ENCODE results near the gene ESPL1. TPM values are rescaled to one million over a fixed set of nuclear protein-coding genes. Genes with fewer than 3 reads are reported as not detected.

ESPL1 gene
- total RNA-seq (2022) (9.8 and 12.1 TPM in 2 replicates), Bru-seq, nascent RNA (percentile 40 among the genes with signal in this experiment), BruChase-seq, experiment 1, labeled RNA remaining after a 6-hour chase (percentile 41 among the genes with signal in this experiment), BruChase-seq, experiment 2, labeled RNA remaining after a 2-hour chase (percentile 44 among the genes with signal in this experiment)
- long read RNA-seq, full-length matches to known transcripts = 6 of 18 reads
- long read RNA-seq, partial matches to known transcripts = 10 of 18 reads
- long read RNA-seq, other reads (novel, unspliced or antisense) = 2 of 18 reads

DNA sequence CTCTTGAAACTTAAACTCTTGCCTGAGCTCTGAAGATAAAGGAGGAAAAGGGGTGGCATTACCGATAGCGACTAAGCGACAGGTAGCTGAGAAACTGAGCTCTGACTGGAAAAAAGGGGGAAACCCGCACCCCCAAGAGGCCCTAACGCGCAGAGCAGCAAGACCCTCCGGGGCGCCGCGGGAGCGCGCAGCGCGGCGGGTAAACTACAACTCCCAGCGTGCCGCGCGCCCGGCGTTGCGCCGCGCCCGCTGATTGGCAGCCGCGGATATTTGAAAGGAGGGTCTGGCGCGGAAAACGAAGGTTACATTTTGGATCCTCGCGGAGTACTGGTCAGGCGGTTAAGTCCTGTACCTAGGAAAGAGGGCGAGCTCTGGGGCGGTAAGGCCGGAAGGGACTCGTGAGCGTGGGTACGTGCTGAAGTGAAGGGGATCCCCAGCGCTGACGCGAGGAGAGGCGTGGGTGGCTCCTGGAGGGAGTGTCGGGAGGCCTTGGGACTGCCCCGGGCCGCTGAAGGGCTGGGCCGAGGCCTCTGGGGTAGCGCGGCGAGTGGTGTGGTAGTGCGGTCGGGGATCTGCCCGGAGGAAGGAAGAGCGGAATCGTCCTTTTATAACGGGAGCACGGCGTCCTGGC lies at the start of gene ESPL1:
Gene ESPL1, plus strand, starts transcription at position 301 of the 631 bp plus-strand sequence. CDS start 468 bp downstream, outside the sequence.
- no peaks in the 10 kb centered on the region for H3K36me3 Mint-ChIP-seq (ENCODE audit: insufficient read depth, unreplicated experiment)
- peaks cover 15% of the 10 kb centered on the region for H3K4me1 Mint-ChIP-seq (ENCODE audit: insufficient read depth, unreplicated experiment)
- peak; percentile 71 for DNase-seq (ENCODE audit: unreplicated experiment)
- H3K4me3 Mint-ChIP-seq (ENCODE audit: unreplicated experiment) = peak within 1 kb of the TSS; percentile 90
- H3K27me3 Mint-ChIP-seq (ENCODE audit: insufficient read depth, unreplicated experiment) = no peaks in the 10 kb centered on the region
- peak within 1 kb of the TSS; percentile 76 for H3K27ac Mint-ChIP-seq (ENCODE audit: low read depth, unreplicated experiment)
- TF ChIP-seq CTCF (IDR thresholded peaks at IDR 0.05; ENCODE audit: unreplicated experiment) = no peak
- CTCF ChIA-PET = interaction anchor here (0.6 to 6.6 kb wide), 11 partner anchors 15 to 108 kb away, joined by 3 to 42 read pairs (median 4); partner anchors contain the start of gene MYG1
- POLR2A ChIA-PET = interaction anchor here (0.6 to 3.9 kb wide), 16 partner anchors 12 to 261 kb away, joined by 3 to 20 read pairs (median 4); partner anchors contain the start of genes CSAD, MYG1, PFDN5 and SPRYD3
- BruUV-seq (replicated peaks) = no TSS peak
- intact Hi-C loops (cut with micrococcal nuclease) = loop anchor here (5.0 kb wide), 1 partner anchor 56 kb away; no protein-coding TSS in a partner anchor
- no peaks in the 10 kb centered on the region for H3K9me3 Mint-ChIP-seq (ENCODE audit: unreplicated experiment)

DNA sequence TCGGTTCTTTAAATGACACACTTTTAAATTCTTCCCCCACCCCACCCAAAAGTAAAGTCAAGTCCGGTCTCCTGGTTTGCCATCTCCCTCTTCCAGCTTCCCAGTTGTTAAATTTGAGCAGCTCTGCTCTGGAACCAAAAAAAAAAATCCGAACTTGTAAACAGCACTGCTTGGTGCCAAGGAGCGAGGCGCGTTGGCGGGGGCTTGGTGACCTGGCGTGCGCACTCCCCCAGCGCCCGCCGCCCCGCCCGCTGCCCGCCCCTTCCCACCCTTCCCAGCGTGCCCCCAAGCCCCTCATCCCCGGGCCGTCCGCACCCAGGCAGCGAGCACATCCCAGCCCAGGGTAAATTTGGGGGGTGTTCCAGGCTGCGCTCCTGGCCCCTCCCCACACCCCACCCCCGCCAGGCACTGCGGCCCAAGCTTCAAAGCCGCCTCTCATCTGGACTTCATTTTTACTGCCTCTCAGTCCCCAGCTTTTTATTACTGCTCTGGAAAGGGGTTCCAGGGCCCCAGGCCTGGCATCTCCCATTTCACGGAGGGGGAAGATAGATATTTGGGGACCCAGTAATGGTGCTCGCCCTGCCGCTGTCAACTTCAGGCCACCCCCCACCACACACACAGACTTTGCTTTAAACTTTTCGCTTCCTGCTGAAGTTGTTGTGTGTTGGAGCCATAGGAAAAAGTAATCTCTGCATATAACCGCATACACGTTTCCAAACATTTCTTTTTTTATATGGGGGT lies 49.4 kb upstream of the ESPL1 start:
- BruUV-seq (replicated peaks) = no TSS peak
- POLR2A ChIA-PET = interaction anchor here (0.5 to 4.9 kb wide), 13 partner anchors 9 to 161 kb away, joined by 3 to 43 read pairs (median 4); partner anchors contain the start of genes CSAD, ESPL1, MYG1 and PFDN5
- TF ChIP-seq CTCF (IDR thresholded peaks at IDR 0.05; ENCODE audit: unreplicated experiment) = no peak
- CTCF ChIA-PET = interaction anchor here (0.6 to 9.3 kb wide), 13 partner anchors 33 to 238 kb away, joined by 3 to 275 read pairs (median 4); partner anchors contain the start of gene PFDN5
- peaks cover 23% of the 10 kb centered on the region for H3K36me3 Mint-ChIP-seq (ENCODE audit: insufficient read depth, unreplicated experiment)
- no peaks in the 10 kb centered on the region for H3K27me3 Mint-ChIP-seq (ENCODE audit: insufficient read depth, unreplicated experiment)
- H3K27ac Mint-ChIP-seq (ENCODE audit: low read depth, unreplicated experiment) = peak overlapping the region; percentile 7
- peaks cover 48% of the 10 kb centered on the region for H3K4me1 Mint-ChIP-seq (ENCODE audit: insufficient read depth, unreplicated experiment)
- no peak for DNase-seq (ENCODE audit: unreplicated experiment)
- intact Hi-C loops (cut with micrococcal nuclease) = no loop called here
- H3K9me3 Mint-ChIP-seq (ENCODE audit: unreplicated experiment) = no peaks in the 10 kb centered on the region
- H3K4me3 Mint-ChIP-seq (ENCODE audit: unreplicated experiment) = peak overlapping the region; percentile 83

DNA sequence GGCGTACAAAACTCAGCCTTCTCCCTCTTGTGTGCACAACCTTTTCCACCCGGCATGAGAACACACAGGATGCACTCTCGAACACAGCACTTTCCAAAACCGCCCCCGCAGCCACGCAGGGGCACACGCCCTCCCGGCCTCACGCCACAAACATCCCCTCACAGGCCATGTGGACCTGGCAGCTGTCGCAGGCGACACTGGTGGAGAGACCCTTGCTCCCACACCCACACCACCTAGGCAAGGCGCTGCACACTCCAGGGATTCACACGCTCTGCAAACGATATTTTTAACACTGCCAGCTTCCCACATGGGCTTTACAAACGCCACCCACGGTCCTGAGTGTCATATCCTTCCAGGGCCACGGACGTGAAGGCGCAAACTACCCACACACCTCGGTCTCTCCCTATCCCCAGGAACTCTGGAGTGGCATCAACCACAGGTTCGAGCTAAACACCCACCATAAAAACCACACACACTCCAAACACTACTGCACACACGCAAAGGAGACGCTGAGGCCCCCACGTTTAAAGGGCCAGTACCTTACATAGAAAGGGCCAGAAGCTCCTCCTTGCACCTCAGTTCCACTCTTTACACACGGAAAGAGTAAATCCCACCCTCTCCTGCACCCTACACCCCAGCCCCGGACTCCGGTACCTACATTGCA lies 48.7 kb upstream of the ESPL1 start:
- peak; percentile 57 for DNase-seq (ENCODE audit: unreplicated experiment)
- Mint-ChIP-seq H3K27me3 (ENCODE audit: insufficient read depth, unreplicated experiment) (no peaks in the 10 kb centered on the region), H3K9me3 (ENCODE audit: unreplicated experiment) (no peaks in the 10 kb centered on the region), H3K36me3 (ENCODE audit: insufficient read depth, unreplicated experiment) (peaks cover 23% of the 10 kb centered on the region), H3K27ac (ENCODE audit: low read depth, unreplicated experiment) (no peak overlapping the region), H3K4me3 (ENCODE audit: unreplicated experiment) (peak overlapping the region; percentile 83), H3K4me1 (ENCODE audit: insufficient read depth, unreplicated experiment) (peaks cover 55% of the 10 kb centered on the region)
- ChIA-PET POLR2A (interaction anchor here (0.7 to 4.9 kb wide), 18 partner anchors 8 to 213 kb away, joined by 3 to 43 read pairs (median 4); partner anchors contain the start of genes AAAS, CSAD, EIF4B and ESPL1), CTCF (interaction anchor here (0.6 to 1.9 kb wide), 12 partner anchors 23 to 238 kb away, joined by 3 to 10 read pairs (median 4); a partner anchor contains a TSS)
- TF ChIP-seq CTCF (IDR thresholded peaks at IDR 0.05; ENCODE audit: unreplicated experiment) = no peak
- BruUV-seq (replicated peaks) = no TSS peak
- intact Hi-C loops (cut with micrococcal nuclease) = no loop called here

All from MCF 10A (cell line).